Stimulated activated CD4-positive, alpha-beta T cell treated with anti-CD3 and anti-CD28 coated beads, Interleukin-12 subunit alpha, Interleukin-12 subunit beta, amount 100 ng/mL, for 4 hours (primary cell): ENCODE results near the gene GPER1.
"Not testable (repeated sequence)": the region's sequence is repeated elsewhere in the genome, so short reads cannot be mapped to it uniquely, and the experiment has no call there.

ENCODE experiments used
- DNase-seq: peaks from one replicate; pipeline ENCODE4 v3.0.0-alpha.2; 2020

Gene GPER1

DNA sequence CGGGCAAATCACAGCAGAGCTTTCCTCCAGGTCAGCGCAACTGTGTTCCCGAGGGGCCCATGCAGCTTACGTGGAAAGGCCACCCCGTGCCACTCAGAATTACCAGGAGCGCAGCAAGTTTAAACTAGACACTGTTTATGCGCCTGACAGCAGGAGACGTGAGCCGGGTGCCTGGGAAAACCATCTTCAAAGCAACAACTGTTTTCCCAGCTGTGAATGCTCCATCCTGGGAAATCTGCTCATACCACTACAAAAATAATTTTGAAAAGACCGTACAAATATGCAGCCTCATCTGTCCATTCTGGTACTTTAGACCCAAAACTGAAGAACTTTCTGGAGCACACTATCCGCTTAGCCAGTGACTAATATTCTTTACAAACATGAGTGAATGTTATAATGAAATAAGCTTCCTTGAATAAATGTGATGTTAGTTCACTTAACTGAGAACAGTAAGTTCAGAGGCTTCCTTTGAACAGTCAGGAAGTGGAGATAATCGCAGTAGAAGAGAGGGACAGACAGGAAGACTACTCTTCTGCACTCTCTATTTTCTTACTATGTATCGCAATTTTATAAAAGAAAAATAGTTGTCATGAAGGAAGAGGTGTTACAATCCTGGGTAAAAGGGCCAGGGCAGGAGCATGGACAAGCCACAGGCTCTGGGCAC is 16.7 kb downstream of the GPER1 start:
- DNase-seq = no peak

DNA sequence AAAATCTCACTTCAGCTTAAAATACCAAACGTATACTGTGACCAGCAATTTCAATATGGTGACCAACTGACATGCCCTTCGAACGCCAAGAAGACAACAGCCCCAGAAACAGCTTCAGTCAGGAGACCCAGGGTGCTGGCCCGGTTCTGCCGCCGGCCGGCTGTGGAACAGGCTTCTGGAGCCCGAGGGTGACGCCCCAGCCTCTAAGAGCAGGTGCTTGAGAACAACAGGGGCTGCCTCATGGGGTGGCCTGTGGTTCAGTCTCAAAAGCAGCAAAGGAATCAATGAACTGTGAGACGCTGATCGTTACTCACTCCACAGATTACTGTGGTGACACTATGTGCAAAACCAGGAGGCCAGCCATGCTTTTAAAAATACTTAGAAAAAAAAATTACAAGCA is 17.3 kb downstream of the GPER1 start:
- no peak for DNase-seq

DNA sequence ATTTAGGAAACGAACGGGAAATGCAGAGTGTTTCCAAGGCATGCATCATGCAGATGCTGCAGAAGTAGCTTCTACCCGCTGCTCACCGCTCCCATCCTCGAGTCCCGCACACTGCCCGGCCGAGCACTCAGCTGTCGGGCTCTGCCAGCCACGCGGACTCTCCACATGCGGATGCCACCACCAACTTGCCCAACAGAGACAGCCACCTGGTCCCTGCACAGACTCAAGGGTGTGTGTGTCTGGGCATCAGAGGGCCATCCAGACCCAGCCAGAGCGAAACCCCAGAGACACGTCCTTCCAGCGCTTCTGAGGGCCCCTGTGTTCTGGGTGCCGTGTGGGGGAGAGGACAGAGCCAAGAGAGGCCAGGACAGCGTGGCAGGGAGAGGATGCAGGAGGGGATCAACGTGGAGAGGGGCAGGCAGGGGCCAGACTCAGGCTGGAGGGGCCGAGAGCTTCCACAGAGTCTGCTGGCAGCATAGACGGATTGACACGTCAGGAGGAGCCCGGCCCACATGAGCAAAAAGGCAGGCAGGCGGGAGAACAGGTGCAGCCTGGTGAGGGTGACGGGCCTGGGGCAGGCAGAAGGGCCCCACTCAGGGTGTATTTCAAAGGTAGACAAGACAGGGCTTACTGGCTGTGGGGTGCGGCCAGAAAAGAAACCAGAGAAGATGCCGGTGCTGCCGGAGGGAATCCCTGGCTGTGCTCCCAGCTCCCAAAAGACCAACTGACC is 18.3 kb downstream of the GPER1 start:
- no peak for DNase-seq

DNA sequence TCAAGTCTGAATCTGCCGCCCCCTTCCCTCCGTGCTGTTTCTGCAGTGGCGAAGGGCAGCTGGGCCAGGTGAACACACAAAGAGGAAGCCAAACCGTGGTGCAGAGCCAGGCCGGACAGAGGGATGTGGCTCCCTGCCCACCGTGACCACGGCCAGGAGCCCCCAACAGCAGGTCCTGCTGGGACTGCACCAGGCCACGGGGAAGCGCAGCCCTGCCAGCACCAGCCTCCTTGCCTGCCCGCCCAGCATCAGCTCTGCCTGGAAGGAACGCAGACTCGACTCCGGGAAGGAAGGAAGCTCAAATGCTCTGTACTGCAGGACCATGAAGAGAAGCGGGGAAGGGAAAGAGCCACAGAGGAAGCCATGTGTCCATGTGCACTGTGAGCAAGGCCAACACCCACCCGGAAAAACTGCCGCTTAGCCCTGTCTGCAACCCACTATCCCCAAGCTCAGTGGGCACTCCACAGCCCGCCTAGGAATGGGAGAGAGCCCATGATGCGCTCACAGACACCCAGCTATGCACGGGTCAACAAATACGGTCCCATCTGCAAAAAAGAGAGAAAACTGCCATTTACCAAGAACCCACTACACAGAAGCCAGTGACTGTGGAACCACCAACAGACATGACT is 19.0 kb downstream of the GPER1 start:
- no peak for DNase-seq

DNA sequence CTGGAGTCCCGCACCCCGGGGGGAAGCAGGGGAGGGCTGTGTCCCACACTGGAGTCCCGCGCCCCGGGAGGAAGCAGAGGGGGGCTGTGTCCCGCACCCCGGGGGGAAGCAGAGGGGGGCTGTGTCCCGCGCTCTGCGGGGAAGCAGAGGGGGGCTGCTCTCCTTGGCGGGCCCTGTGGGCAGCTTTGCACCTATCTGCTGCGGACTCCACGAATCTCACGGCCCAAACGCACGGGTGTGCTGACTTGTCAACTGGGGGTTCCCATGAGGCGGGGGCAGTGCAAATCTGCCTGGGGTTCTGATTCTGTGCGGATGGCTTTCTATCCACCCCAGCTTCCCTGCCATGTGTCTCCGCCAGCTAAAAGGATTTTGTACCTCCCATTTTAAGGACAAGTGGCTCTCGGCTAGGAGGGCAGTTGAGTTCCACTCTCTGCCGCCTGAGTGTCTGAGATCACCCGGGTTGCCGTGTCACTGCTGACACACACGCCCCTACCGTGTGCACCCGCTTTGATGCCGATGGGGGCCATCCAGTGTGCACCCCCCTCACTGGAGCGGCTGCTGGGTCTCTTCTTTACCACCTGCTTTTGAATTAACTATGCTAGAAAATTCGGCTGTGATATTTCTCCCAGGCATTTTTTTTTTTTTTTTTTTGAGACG is 20.5 kb downstream of the GPER1 start:
- DNase-seq = no peak

DNA sequence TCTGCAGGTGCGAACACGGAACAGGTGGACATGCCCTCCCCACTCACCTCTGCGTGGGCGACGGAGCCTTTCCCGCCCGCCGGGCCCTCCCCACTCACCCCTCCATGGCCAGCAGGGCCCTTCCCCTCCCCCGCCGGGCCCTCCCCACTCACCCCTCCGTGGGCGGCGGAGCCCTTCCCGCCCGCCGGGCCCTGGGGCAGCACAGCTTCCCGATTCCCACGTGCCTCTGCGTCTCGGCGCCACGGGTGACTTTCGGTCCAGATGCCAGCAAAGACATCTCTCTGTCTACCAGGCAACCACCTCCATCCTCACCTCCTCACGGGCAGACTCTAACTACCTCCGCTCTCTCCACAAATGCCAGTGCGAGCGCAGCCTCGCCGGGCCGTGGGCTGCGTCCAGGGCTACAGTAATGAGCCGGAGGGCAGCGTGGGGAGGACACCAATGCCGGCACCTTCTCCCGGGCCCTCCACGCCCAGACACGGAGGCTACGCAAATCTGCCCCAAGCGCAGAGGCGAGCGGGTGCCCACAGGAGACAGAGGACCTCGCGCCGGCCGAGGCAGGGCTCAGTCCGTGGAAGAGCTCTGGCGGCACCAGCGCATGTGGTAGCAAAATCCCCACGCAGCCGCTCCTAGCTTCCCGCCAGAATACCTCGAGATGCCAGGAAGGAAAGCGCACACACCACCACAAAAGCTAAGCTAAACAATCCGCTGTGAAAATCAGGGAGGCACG is 21.8 kb downstream of the GPER1 start:
- no peak for DNase-seq

DNA sequence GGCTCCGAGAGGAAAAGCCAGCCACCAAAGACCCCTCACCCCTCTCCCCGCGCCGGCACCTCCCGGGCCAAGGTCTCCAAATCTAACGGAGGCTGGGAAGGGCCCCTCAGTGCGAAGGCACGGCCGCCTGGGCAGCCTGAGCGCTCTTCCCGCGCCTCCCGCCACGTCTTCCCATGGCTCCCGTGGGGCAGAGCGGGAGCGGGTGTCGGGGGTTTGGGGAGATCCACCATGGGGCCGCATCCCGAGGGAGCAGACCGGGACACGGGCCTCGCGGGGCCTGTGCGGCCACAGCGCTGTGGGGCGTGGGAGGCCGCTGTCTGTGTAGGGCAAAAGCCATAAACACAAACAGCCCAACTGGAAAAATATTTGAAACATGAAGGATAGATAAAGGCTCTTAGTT is 22.4 kb downstream of the GPER1 start:
- DNase-seq = no peak

DNA sequence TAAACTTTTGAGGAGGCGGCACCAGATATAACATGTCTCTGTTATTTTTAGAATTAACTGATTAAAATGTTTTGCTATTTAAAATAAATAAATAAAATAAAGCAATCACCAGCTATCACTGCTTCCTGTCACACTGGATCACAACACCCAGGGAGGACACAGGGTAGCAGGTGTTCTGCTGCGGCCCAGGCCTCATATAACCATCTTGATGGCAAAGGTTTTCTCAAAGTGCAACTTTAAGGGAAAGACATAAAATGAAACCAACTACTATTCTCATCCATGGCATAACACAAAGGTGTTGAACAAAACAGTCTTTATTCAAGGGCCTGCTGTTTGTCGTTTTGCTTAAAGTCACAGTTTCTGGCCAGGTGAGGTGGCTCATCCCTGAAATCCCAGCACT is 23.2 kb downstream of the GPER1 start:
- DNase-seq = no peak

DNA sequence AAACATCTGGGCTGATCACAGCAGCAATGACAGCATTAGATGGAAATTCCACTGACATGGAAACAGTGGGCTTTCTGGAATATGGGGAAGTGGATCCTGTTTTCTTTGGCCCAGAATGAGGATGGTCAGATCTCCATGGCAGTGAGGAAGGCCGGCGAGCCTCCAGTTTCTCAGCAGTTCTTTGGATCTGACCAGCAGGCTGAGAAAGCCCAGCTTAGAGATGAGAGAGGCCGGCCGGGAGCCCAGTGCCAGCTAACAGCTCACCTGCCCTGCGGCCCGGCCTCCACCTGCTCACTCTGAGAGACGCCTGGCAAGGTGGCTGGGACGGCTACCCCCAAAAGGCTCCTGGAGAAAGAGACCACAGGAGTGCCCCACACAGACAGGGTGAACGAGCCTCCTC is 24.2 kb downstream of the GPER1 start:
- DNase-seq = no peak

DNA sequence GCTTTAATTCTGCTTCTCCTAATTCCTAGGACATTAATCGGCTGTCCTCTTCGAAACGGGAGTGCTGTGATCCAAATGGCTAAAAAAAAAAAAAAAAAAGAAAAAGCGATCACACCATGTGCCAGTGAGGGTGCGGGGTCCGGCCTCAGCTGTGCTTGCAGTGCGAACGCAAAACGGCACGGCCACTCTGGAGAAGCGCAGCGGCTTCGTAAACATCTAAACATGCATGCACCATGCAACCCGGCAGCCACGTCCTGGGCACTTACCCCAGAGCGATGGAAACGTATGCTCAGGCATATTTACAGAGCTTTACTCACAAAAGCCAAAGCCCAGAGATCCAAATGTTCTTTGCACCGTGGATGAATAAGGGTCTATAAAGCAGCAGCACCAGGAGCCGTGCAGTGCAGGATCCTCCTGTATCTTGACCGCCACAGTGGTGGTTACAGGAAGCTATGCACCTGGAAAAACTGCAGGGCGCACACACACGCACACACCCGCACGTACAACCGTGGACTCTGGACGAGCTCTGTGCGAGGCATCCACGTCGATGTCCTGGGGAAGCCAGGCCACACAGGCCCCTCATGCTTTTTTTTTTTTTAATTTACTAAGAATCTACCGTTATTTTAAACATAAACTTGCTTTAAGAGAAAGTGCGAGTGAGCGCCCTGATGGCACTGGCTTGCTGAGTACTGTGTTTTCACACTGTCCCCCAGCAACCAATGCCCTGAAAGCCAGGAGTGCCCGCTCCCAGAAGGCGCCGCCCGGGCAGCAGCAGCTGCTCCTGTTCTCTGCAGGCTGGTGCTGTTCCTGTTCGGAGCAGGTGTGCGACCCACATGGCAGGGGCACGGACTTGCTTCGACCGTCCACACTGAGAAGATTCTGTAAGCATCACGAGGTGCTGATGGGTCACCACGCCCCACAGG is 25.0 kb downstream of the GPER1 start:
- no peak for DNase-seq

DNA sequence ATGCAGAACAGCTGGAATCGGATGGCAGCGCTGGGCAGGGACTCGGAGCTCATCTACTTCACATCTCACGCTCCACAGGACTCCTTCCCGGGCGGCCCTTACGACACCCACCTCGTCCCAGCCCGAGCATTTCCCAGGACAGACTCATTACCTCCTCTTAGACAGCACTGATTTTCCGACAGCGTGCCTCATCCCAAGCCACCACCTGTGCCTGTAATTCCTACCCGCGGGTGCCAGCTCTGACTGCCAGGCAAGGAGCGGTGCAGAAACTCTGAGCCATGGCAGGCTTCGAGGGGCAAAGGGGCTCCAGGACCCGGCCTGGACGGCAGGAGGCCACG is 25.6 kb downstream of the GPER1 start:
- no peak for DNase-seq

DNA sequence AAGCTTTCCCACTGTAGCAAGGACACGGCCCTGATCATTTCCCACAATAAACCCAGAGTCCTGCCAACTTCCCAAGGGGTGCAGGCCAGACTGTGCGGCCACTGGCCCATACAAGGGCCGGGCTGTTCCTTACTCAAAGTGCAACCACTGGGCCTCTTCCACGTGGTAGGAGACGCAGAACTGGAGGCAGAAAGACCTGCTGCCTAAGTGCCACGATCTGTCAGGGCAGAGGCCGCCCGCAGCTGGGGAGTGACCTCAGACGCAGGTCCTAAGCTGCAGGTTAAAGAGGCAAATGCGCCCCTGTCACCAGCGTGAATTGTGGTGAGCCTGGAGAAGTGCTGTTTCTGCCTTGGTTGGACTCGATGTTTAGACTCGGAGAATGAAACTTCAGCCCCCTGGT is 26.2 kb downstream of the GPER1 start:
- no peak for DNase-seq

DNA sequence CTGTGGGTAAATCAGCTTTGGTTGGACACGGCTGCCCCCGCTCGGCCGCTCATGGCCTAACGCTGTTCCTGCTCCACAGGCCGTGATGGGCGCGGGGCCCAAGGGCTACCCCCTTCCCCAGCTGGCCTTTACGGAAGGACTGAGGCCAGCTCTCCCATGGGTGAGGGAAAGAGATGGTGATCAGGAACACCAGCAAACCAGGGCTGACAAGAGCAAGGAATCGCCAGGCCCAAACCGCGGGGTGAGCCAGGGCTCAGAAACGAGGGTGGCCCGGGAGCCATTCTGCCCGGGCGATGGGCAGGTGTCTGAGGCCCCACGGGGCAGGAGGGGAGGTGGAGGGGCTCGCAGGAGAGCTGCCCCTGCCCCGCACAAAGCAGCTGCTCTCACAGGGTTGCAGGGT is 26.6 kb downstream of the GPER1 start:
- no peak for DNase-seq

DNA sequence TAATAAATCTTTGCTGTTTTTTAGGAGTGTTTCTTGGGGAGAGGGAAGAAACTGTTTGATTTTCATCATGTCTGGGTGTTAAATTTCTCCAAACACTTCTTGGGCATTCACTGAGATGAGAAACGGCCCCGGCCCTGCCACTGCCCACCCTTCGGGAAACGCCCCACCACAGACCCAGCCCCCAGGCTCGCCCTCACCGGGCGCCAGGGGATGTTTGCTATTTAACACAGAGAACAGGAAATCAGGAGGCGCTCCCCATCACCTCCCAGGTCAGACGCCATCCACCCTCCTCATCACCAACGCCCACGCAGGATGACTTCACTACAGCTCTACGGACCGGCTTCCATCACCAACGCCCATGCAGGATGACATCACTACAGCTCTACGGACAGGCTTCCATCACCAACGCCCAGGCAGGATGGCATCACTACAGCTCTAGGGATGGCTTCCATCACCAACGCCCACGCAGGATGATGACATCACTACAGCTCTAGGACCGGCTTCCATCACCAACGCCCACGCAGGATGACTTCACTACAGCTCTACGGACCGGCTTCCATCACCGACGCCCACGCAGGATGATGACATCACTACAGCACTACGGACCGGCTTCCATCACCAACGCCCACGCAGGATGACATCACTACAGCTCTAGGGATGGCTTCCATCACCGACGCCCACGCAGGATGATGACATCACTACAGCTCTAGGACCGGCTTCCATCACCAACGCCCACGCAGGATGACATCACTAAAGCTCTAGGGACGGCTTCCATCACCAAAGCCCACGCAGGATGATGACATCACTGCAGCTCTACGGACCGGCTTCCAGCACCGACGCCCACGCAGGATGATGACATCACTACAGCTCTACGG is 27.5 kb downstream of the GPER1 start:
- DNase-seq = not testable (repeated sequence)

DNA sequence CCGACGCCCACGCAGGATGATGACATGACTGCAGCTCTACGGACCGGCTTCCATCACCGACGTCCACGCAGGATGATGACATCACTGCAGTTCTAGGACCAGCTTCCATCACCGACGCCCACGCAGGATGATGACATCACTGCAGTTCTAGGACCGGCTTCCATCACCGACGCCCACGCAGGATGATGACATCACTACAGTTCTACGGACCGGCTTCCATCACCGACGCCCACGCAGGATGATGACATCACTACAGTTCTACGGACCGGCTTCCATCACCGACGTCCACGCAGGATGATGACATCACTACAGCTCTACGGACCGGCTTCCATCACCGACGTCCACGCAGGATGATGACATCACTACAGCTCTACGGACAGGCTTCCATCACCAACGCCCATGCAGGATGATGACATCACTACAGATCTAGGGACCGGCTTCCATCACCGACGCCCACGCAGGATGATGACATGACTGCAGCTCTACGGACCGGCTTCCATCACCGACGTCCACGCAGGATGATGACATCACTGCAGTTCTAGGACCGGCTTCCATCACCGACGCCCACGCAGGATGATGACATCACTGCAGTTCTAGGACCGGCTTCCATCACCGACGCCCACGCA is 28.6 kb downstream of the GPER1 start:
- DNase-seq = not testable (repeated sequence)

DNA sequence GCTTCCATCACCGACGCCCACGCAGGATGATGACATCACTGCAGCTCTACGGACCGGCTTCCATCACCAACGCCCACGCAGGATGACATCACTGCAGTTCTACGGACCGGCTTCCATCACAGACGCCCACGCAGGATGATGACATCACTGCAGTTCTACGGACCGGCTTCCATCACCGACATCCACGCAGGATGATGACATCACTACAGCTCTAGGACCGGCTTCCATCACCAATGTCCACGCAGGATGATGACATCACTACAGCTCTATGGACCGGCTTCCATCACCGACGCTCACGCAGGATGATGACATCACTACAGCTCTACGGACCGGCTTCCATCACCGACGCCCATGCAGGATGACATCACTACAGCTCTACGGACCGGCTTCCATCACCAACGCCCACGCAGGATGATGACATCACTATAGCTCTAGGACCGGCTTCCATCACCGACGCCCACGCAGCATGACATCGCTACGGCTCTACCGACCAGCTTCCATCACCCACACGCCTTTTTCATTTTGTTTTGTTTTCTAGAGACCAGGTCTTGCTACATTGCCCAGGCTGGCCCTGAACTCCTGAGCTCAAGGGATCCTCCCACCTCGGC is 29.5 kb downstream of the GPER1 start:
- DNase-seq = no peak

DNA sequence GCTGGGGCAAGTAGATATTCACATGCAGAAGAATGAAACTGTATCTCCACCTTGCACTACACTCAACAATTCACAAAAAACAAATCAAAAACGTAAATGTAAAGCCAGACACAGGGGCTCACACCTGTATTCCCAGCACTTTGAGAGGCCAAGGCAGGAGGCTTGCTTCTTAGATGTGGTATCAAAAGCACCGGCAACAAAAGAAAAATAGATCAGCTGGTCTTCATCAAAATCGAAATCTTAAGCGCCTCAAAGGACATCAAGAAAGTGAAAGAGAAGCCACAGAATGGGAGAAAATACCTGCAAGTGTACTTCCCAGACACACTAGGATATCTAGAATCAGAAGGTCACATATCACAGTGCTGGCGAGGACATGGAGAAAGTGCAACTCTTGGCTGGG is 31.3 kb downstream of the GPER1 start:
- no peak for DNase-seq

DNA sequence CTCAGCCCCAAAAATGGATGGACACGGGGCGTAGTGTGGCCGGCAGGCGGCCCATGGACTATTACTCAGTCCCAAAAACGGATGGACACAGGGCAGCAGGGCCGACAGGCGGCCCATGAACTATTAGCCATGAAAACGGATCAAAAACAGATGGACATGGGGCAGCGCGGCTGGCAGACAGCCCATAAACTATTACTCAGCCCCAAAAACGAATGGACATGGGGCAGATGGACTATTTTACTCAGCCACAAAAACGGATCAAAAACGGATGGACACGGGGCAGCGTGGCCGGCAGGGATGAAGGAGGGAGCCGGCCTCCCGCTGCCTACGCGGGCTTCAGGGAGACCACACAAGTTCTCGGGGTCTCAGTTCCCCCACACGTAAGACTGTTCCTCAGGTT is 32.9 kb downstream of the GPER1 start:
- no peak for DNase-seq

DNA sequence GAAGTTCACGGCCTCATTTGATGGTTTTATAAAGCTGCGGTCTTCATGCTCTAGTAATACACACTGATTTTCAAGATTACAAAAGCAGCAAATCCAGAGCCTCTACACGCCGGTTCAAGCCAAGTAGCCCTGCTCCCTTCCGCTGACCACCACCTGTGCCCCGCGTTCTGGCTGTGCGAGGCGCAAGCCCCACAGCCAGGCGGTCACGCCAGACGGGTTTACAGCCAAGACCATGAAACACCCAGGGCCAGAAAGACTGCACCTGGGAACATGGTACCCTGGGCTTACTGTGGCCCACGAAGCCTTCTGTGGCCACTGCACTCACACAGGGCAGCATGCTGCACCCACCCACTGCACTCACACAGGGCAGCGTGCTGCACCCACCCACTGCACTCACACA is 33.6 kb downstream of the GPER1 start:
- no peak for DNase-seq
